Measurements from ENCODE around the gene ADAMTSL1.
A peak's percentile ranks its signal among the peaks of the same experiment; 100 is the strongest.

ADAMTSL1 gene, protein sequence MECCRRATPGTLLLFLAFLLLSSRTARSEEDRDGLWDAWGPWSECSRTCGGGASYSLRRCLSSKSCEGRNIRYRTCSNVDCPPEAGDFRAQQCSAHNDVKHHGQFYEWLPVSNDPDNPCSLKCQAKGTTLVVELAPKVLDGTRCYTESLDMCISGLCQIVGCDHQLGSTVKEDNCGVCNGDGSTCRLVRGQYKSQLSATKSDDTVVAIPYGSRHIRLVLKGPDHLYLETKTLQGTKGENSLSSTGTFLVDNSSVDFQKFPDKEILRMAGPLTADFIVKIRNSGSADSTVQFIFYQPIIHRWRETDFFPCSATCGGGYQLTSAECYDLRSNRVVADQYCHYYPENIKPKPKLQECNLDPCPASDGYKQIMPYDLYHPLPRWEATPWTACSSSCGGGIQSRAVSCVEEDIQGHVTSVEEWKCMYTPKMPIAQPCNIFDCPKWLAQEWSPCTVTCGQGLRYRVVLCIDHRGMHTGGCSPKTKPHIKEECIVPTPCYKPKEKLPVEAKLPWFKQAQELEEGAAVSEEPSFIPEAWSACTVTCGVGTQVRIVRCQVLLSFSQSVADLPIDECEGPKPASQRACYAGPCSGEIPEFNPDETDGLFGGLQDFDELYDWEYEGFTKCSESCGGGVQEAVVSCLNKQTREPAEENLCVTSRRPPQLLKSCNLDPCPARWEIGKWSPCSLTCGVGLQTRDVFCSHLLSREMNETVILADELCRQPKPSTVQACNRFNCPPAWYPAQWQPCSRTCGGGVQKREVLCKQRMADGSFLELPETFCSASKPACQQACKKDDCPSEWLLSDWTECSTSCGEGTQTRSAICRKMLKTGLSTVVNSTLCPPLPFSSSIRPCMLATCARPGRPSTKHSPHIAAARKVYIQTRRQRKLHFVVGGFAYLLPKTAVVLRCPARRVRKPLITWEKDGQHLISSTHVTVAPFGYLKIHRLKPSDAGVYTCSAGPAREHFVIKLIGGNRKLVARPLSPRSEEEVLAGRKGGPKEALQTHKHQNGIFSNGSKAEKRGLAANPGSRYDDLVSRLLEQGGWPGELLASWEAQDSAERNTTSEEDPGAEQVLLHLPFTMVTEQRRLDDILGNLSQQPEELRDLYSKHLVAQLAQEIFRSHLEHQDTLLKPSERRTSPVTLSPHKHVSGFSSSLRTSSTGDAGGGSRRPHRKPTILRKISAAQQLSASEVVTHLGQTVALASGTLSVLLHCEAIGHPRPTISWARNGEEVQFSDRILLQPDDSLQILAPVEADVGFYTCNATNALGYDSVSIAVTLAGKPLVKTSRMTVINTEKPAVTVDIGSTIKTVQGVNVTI (N-terminal part only)

DNA sequence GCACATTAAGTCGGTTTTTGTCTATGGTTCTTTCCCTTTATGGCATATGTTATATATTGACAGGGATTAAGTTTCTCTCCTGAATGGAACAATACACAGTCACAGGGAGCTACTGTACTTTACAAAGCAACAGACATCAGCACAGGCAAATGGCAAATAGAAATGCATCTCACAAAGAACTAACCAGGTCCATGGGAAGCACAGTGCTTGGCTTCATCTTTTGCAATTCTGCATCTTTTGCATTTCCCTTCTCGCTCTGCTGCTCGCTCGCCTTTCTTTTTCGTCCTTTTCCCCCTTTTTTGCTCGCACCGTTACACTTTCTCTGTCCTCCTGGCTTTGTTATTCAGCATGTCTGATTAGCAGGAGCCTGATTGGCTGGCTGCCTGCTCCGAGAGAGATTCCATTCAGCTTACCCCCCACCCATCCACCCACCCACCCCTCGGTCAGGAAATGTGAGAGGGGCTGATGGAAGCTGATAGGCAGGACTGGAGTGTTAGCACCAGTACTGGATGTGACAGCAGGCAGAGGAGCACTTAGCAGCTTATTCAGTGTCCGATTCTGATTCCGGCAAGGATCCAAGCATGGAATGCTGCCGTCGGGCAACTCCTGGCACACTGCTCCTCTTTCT, at the start of gene ADAMTSL1:
Gene ADAMTSL1 (plus strand): TSS at position 502 of the 628 bp plus-strand sequence. CDS start 80 bp downstream, at position 582.
- peak; percentile 89 for DNase-seq

DNA sequence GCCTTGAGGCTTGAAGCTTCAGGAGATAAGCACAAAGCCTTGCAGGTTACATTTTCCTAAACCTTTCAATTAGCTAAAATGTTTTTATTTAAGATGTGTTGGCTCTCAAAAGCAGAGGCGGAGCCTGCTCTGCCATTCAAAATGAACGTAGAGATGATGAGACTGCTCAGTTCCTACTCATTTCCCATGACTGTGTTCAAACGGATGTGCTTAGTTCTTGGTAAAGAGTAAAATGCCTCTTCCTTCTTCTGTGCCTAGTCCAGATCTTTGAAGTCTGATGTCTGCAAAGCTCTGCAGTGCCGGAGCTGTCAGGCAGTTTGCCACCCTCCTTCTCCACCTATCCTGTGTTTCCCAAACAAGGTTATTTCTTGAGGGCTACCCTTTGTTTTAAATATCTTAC, 46.3 kb upstream of the ADAMTSL1 start:
- DNase-seq: no peak

DNA sequence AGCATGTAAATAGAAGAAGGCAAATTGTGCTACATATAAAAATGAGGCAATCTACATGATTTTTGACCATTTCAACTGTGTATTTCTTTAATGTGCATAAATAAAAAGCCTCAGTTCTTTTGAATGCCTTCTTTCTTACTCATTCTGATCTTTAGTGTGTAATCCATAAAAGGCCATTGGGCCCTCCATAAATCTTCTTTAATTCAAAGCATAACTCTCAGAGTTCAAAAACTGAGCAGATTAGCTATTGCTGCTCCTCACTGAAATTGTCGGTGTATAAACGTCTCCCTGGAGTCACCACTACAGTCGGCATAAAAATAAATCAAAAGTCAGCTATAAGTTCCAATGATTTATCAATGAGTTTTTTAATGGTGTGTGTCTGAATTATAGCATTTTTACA, 45.3 kb upstream of the ADAMTSL1 start:
- no peak for DNase-seq

DNA sequence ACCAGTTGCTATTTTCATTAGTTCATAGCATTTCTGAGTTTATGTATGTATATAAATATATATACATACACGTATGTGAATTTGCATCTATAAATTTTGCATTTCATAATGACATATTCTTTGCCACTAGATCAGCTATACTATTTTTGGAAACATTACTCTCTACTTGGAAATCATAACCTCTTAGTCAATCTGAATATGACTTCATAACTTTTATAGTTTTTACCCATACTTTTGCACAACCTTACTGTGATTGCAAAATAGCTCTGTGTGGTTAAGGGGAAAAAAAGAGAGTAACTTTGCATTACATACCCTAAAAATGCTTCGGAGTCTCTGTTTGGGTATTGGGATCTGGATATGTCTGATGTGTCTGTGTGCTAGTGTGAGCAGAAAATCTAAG, 44.9 kb upstream of the ADAMTSL1 start:
- no peak for DNase-seq

DNA sequence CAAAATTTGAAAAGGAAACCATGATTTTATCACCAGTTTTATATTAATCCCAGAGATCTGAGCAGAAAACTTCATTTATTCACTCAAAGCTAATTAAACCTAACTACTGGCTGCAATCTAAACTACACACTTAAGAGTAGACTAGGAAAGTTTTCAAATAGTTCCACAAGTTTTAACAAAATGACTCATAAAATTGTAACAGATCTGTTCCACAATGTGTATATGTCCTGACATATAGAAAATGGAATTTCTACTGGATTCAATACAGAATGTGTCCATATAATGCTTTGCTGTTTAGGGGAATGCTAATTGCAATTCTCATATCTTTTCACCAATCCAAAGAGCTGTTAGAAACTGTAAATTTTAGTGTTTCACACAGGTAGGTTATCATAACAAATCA, 40.3 kb upstream of the ADAMTSL1 start:
- DNase-seq: no peak

DNA sequence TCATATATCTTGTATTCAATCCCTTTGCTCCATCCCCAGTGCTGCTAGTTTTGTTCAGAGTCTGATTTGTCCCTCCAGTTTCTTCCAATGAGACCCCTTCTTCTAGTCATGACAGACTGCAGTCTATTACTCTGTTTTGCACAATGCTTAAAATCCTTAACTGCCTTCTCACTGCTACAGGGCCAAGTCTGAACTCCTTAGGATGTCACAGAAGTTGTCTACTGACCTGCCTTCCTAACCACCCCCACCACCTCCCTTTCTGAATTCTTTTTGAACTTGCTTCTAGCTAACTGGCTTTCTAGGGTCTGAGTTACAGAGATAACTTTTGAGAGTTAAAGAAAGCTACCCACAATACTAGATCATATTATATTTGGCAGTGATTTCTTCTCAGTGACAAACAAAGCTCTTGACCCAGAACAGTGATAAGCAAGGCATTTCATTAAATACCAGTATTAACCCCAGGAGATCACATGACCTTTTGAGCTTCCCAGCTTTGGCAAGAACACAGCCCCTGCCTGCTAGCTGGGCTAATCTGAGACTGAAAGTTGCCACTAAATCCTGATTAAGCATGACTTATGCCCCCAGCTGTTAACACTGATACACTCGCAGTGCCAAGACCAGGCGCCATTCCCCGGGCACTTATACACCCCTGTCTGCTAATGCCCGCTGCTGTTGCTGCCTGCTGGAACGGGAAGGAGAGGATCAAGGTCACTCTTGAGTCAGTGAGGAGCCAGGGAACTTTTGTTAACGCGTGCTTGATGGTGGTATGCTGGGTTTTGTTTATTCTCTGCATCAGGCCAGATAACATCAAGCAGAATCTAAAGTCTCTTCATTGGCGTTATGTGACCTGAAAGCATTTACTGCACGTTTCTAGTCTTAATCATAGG, 36.4 kb upstream of the ADAMTSL1 start:
- no peak for DNase-seq

DNA sequence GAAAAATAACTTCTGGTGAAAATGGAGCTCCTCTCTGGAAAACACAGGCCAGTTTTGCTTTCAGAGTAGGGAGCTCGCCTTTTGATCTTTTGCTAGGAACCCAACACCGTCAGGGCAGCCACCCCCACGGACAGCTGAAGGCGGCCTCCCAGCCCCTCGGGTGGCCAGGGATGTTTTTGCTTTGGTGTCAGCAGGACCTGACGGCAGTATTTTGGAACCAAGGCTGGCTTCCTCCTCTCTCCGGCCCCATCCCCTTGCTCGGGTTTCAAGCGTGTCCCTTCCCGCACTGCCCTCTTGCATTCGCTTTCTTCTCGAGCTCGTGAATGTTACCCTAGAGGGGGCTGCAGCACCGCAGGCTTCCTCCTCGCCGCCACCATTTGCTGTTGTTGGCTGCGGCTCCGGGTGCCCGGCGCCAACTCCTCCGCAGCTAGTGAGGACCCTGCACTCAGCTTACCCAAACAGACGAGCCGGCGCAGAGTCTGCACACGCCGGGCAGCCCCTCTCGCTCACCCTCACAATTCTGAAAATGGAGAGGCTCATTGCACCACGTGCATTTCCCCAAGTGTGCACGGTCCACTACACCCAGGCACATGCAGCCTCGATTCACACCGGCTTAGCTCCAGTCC, 35.5 kb upstream of the ADAMTSL1 start:
- no peak for DNase-seq

DNA sequence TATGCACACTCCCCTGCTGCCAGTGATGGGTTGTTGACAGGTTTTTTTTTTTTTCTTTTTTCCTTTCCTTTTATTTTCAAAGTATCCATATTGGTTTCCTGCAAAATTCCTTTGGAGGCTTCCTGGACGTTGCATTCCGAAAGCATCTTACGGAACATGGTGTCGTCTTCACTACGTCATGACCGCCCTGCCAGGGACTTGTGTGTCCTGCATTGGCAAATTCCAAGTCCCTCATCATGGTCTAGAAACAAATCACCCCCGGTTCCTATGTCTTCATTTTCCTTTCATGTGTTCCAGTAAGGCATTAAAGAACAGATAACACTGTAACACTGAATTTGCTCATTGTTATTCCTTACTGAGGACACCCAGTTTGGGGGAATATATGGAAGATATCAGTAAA, 35.0 kb upstream of the ADAMTSL1 start:
- DNase-seq: no peak

DNA sequence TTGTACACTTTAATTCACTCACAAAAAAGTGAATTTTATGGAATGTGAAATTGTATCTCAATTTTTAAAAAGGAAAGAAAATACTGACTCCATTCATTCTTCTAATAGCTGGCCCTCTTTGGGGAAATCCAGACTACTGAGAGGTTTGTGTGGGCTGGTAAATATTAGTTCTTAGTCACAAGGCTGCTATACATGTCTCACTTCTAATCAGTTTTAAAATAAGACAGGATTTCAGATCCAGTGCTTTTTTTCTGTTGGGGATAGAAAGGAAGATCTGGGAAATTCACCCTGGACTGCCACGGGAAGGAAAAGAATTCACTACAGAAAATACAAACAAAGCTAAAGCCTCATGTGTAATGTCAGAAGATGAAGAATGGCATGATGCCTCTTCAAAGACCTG, 32.7 kb upstream of the ADAMTSL1 start:
- DNase-seq: no peak

DNA sequence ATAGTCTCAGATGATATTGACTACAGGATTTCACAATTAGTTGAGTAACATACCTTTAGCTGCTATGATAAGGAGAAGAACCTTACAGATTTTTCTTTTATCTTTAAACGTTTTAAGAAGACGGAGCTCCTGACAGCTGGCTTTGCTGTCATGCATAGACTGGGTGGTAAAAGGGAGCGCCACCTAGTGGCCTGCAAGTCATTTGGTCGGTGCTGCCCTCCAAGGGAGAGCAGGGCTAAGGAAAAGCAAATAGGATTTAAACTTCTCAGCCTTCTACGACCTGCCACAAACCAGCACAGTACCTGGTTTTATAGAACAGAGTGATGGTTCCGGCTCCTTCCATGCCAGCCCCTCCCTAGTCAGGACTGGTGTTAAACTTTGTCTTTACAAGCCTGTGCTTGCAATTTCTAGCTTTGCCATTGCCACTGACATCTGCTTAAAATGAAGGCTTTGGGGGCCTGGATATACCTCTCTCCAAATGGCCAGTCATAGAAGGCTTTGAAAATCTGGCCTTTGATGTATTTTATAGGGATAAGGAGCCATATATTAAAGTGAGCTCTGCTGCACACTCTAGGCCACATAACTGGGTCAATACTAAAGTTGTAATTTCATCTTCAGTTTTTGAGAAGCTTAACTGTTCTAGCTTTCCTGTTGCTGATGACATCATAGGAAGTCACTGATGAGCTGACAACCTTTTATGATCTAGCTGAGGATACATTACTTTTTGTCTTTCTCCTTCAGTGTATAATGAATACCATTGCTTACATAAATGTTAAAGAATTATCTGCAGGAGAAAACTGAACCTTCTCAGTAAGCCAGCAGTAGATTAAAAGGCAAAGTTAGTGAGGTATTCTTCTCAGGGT, 31.1 kb upstream of the ADAMTSL1 start:
- peak; percentile 77 for DNase-seq

DNA sequence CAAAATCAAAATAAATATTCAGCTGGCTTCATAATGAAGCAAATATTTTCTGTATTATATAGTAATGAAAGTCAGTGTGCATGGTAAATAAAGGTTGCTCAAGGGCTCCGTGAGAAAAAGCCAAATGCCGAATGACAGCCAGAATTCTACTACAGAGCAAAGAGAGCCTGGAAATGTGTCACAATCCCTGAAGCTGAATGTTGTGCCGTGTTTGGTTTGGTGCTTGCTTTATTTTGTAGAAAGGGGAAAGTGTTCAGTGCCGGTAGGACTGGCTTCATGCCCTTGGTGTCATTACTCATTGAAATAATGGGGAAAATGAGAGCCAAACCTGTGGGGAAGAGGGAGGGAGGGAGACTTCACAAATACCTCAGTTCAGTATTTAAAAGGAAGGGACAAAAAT, 26.8 kb upstream of the ADAMTSL1 start:
- no peak for DNase-seq

DNA sequence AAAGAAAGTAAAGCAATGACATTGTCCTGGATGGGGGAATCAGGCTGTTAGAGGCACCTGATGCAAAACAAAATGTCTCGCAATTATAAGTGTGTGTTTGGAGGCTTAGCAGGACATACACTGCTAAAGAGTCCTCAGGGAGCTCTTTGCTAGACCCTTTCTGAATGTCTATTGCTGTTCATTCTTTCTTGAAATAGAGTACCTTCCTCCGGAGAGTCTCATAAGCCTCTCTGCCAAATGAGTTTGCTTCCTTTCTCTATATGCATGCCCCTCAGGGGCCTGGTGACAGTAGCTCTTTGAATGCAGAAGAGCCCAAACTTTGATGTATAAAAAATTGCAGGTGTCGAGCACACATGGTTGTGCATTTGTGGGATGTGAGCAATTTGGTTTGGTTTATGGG, 26.4 kb upstream of the ADAMTSL1 start:
- DNase-seq: no peak

DNA sequence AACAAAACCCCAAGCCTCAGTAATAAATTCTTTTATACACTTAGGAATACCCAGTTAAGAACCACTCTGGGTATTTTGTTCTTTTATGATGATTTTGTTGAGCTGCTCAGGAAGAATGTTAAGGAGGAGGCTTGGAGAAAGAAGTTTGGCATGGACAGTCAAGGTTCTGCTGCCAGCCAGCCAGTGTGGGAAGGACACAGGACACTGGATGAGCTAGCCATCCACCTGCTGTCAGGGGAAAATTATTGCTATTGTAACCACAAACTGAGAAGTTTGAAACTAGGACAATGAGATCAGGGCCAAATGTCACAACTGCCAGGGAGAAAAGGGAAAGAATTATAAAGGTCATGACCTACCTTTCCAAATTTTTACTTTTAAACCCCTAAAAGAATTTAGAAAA, 25.9 kb upstream of the ADAMTSL1 start:
- DNase-seq: no peak

DNA sequence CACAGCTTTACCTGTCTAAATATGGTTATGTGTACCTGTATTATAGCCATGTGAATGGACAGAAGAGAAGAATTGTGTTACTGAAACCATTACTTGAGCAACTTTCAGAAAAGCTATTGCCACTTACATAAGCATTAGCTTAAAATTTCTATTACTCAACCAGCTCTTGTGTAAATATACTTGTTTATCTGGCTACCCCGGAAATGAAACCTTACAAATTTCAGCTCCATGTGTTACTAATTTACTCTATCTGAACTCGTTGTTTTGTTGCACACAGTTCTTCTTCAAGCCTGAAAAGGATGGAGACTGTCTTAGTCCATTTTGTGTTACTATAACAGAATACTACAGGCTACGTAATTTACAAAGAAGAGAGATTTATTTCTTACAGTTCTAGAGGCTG, 22.5 kb upstream of the ADAMTSL1 start:
- DNase-seq: no peak

DNA sequence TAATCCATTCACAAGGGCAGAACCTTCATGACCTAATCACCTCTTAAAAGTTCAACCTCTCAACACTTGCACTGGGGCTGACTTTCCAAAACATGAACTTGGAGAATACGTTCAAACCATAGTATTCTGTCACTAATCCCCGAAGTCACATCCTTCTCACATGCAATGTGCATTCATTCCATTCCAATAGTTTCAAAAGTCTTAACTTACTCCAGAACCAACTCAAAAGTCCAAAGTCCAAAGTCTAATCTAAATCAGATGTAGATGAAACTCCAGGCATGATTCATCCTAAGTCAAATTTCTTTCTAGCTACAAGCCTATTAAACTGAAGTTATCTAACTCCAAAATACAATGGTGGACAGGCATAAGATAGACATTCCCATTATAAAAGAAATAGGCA, 21.7 kb upstream of the ADAMTSL1 start:
- DNase-seq: no peak

DNA sequence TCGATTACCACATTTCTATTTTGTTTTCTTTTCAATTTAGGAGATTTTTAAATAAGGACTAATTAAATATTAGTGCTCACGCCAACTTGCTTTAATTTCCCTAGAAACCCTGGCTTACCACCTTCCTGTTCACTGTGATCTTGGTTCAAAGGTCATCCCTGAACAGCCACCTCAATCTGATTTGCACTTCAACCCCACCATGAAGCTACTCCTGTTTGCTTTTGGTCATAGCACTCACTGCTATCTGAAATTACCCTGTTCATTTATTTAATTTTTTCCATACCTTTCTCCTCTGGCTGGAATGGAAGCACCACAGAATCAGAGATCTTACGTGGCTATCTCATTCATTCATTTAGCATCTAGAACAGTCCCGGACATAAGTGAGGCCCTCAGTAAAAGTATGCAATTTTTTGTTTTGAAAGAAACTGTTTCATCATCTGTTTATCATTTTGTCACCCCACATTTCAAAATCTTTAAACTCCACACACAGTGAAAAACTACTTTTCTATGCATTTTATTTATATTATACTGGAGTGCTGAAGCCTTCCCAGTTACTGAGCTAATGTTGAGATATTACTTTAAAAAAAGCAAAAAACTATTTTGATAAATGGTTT, 17.2 kb upstream of the ADAMTSL1 start:
- no peak for DNase-seq

DNA sequence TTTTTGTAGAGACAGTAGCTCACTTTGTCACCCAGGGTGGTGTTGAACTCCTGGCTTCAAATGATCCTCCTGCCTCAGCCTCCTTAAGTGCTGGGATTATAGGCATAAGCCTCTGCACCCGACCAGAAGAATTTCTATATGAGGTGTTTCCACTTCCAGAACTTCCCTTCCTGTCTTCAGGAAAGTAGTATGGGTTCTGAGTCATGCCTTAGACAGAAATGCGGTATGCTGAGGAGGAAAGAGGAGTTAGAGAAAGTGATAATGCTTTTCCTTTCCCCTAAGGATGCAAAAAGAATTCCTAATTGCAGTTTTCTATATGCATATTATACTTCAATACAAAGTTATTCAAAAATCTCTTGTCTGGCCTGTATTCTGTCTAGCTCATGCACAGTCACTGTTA, 16.4 kb upstream of the ADAMTSL1 start:
- no peak for DNase-seq

DNA sequence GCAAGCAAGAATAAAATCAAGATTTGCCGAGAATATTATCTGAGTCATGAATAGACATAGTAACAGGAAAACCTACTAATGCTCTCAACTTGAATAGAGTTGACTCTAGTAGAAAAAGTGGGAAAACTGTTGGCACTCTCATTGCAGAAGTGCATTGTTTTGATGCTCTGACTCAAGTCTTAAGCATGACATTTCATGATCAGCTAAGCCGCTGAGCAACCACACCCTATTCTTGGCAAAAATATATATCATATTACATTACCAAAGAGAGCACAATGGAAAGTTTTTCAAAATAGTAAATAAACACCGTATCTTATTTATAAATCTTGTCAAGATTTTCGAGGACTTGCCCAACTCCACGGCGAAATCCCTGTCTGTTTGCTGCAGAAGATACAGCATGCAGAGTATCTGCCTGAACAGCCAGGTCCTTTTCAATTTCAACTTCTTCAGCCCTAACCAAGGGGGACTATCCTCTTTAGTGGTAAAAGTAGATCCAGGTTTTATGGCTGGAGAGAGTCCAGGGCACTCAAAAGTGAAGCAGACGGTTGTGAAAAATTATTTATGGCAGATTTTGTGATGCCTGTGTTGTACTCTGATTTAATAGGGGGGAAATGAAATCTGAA, 13.9 kb upstream of the ADAMTSL1 start:
- DNase-seq: no peak

DNA sequence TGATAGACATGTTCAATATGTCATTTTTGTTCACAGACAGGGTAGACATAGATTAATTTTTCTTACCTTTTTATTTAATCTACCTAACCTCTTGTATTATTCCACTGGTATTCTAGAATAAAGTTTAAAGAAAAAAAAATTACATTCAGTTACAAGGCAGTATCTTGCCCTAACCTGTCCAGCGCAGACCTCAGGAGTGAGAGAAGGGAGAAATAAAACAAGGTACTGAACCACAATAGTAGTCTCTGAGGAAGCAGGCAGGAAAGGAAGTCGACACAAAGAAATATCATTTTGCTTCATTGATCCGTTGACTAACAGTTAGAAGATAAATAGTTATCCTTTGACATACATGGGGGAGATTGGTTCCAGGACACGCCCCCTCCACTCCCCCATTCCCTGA, 12.5 kb upstream of the ADAMTSL1 start:
- DNase-seq: no peak

Data from NCI-H146 (cell line).